BE2C (cell line): Measurements from ENCODE around the gene CHIT1.

Experiments used
- DNase-seq: peaks from one replicate; pipeline ENCODE4 v3.0.0-alpha.2; 2020
- H3K27me3 ChIP-seq: fragments of 250-450 bp; sonication (Bioruptor Pico); 2 replicates; pipeline ENCODE4 v1.5.1; 2020; ENCODE audit warnings: mild to moderate bottlenecking
- H3K36me3 ChIP-seq: fragments of 250-450 bp; sonication (Bioruptor Pico); 2 replicates; pipeline ENCODE4 v1.5.1; 2020; ENCODE audit warnings: mild to moderate bottlenecking
- H3K4me1 ChIP-seq: fragments of 250-450 bp; sonication (Bioruptor Pico); 2 replicates; pipeline ENCODE4 v1.5.1; 2020
- H3K4me3 ChIP-seq: 2 replicates; pipeline ENCODE4 v1.5.1; 2011; ENCODE audit warnings: low read depth, low read length
- H3K9me3 ChIP-seq: fragments of 250-450 bp; sonication (Bioruptor Pico); 2 replicates; pipeline ENCODE4 v1.5.1; 2020
- CTCF ChIP-seq: IDR thresholded peaks from 2 replicates; pipeline ENCODE4 v1.5.1; 2012; ENCODE audit warnings: mild to moderate bottlenecking, low read depth, low read length

CHIT1 gene

GRCh38 chr1:203271962-203272632, 42.6 kb upstream of the CHIT1 start:
- TF ChIP-seq CTCF = no peak
- DNase-seq = no peak
- Histone ChIP-seq H3K36me3 (no peaks in the 10 kb centered on the region), H3K4me3 (no peak overlapping the region), H3K9me3 (no peaks in the 10 kb centered on the region), H3K4me1 (peaks cover 21% of the 10 kb centered on the region), H3K27me3 (no peaks in the 10 kb centered on the region)

GRCh38 chr1:203271018-203271743, 41.7 kb upstream of the CHIT1 start:
- Histone ChIP-seq H3K36me3 (no peaks in the 10 kb centered on the region), H3K9me3 (no peaks in the 10 kb centered on the region), H3K4me1 (peaks cover 21% of the 10 kb centered on the region), H3K27me3 (no peaks in the 10 kb centered on the region), H3K4me3 (no peak overlapping the region)
- TF ChIP-seq CTCF = no peak
- DNase-seq = peak; percentile 55

GRCh38 chr1:203270448-203270847, 41.0 kb upstream of the CHIT1 start:
- Histone ChIP-seq H3K4me3 (no peak overlapping the region), H3K36me3 (no peaks in the 10 kb centered on the region), H3K4me1 (peaks cover 21% of the 10 kb centered on the region), H3K9me3 (no peaks in the 10 kb centered on the region), H3K27me3 (no peaks in the 10 kb centered on the region)
- no peak for TF ChIP-seq CTCF
- DNase-seq = no peak

GRCh38 chr1:203269654-203270020, 40.2 kb upstream of the CHIT1 start:
- Histone ChIP-seq H3K4me1 (peaks cover 21% of the 10 kb centered on the region), H3K27me3 (no peaks in the 10 kb centered on the region), H3K36me3 (no peaks in the 10 kb centered on the region), H3K9me3 (no peaks in the 10 kb centered on the region), H3K4me3 (no peak overlapping the region)
- DNase-seq = no peak
- TF ChIP-seq CTCF = no peak

- Histone ChIP-seq H3K4me1 (peaks cover 21% of the 10 kb centered on the region), H3K36me3 (no peaks in the 10 kb centered on the region), H3K4me3 (no peak overlapping the region), H3K9me3 (no peaks in the 10 kb centered on the region), H3K27me3 (no peaks in the 10 kb centered on the region)
- DNase-seq = peak; percentile 54
- TF ChIP-seq CTCF = peak; percentile 98
Measured at GRCh38 chr1:203268901-203269653, 39.6 kb upstream of the CHIT1 start.
